NCI-H446 (cell line): Measurements from ENCODE around the gene SHANK1.

ENCODE experiments used
- DNase-seq, 2 experiments: peaks; one replicate each; lab custom pipeline; 2025; lab: John Stamatoyannopoulos, UW

The SHANK1 gene

DNA sequence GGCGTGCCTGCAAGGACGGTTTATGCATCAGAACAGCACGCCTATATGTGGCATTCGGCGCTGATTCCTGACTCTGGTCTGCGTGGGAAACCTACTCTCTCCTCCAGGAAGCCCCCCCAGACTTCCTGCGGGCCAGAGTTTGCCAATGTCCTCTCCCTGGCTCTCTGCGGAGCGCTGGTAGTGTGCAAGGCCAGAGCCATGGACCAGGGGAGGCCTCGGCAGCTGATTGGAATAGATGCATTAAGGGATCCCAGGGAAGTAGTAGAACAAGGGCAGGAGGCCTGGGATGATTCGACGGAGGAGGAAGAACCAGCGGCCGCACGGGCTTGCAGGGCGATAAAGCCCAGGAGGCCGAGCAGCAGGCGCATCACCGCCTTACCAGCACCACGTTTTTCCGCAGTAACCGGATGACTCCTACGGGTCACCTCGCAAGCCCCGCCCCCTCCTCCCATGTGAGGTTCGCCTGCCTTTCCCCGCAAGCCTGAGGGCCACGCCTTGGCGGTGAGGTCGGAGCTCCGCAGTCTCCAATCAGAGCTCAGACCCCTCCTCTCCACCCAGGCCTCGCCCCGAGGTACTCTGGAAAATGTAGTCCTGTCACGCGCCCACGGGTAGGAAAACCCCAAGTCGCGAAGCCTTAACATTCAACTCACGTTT, 8.6 kb upstream of the SHANK1 start:
- DNase-seq, result no peak

DNA sequence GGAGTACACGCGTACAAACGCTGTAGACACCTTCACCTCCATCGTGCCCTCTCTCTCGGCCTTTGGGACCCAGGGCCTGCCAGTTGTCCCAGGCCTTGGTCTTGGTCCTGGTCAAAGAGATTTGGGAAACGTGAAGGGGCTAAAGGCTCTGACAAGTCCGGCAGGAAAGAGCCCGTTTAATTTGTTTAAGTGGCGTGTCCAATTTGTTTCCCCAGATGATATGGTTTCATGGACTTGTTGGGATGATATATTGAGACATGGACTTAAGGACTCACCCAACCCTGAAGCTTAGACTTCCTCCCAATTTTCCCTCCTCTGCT, 6.3 kb upstream of the SHANK1 start:
- DNase-seq, result no peak

DNA sequence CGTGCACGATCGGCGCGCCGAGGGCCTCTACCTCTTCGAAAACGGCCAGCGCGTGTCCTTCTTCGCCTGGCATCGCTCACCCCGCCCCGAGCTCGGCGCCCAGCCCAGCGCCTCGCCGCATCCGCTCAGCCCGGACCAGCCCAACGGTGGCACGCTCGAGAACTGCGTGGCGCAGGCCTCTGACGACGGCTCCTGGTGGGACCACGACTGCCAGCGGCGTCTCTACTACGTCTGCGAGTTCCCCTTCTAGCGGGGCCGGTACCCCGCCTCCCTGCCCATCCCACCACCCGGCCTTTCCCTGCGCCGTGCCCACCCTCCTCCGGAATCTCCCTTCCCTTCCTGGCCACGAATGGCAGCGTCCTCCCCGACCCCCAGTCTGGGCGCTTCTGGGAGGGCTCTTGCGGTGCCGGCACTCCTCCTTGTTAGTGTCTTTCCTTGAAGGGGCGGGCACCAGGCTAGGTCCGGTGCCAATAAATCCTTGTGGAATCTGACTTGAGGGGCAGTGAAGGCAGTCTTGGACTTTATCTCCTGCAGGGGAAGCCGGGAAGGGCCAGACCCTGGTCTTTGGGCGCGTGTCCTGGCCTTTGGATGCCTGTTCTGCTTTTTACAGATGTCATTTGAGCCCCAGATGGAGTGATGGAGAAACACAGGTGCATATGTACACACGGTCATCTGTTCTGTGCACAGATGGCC, 5.8 kb upstream of the SHANK1 start:
- DNase-seq, result no peak

DNA sequence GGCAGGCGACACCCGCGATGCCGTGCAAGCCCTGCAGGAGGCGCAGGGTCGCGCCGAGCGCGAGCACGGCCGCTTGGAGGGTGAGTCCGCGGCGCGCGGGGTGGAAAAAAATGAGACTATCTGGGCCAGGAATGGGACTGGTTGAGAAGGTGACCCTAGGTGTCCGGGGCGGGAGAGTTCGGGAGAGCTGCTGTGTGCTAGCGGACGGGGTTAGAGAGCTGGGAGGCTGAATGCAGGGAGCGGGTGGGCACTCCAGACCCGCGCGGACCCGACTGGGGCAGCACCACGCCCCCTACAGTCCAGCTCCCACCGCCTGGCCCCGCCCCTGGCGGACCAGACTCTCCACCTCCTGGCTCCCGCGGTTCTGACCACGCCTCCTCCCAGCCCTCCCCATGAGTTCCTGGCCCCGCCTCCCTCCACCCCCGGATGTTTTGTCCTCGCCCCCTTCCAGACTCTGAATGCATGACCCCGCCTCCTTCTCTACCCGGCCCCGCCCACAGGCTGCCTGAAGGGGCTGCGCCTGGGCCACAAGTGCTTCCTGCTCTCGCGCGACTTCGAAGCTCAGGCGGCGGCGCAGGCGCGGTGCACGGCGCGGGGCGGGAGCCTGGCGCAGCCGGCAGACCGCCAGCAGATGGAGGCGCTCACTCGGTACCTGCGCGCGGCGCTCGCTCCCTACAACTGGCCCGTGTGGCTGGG, 5.1 kb upstream of the SHANK1 start:
- DNase-seq, result peak; percentile 97 to 100

DNA sequence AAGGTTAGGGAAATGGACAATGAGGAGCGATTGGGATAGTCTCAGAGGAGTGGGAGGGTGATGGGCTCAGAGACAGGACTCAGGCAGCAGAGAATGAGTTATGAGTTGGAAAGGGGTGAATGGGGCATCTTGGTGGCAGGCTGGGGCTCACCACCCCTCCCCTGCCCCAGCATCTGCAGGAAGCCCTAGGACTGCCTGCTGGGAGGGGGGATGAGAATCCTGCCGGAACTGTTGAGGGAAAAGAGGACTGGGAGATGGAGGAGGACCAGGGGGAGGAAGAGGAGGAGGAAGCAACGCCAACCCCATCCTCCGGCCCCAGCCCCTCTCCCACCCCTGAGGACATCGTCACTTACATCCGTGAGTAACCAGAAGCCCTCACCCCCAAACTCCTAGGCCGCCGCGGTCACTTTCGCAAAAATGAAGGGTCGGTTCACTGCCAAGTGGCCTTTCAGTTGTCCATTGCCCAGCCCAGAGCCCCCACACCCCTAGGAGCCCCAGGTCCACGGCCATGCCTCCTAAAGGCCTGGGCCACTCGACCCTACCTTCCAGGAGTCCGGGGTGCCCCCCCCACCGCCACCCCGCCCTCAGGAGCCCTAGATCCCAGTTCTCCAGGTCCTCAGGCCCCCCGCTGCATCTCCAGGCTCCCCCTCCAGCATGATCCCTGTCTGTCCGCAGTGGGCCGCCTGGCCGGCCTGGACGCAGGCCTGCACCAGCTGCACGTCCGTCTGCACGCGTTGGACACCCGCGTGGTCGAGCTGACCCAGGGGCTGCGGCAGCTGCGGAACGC, 4.3 kb upstream of the SHANK1 start:
- DNase-seq, result no peak

DNA sequence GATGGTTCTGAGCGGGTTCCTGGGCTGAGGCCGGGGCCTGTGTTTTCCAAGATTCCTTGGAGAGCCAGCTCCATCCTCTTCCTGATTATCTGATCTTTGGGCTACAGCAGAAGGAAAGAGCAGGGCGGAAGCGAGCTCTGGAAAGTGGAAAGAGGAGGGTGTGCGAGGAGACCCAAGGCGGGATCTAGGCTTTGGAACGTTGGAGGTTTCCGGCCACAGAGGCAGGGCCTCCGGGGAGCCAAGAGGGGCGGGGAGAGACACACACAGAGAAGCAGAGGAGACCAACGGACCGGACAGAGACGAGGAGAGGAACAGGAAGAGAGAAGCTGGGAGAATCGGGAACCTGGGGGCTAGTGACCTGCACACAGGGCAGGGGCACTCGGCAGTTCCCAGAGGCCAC, 3.5 kb upstream of the SHANK1 start, which contains the start of gene CLEC11A:
Gene CLEC11A, plus strand, starts transcription at position 296 of the 400 bp plus-strand sequence. CDS start 162 bp downstream, outside the sequence.
- no peak for DNase-seq

DNA sequence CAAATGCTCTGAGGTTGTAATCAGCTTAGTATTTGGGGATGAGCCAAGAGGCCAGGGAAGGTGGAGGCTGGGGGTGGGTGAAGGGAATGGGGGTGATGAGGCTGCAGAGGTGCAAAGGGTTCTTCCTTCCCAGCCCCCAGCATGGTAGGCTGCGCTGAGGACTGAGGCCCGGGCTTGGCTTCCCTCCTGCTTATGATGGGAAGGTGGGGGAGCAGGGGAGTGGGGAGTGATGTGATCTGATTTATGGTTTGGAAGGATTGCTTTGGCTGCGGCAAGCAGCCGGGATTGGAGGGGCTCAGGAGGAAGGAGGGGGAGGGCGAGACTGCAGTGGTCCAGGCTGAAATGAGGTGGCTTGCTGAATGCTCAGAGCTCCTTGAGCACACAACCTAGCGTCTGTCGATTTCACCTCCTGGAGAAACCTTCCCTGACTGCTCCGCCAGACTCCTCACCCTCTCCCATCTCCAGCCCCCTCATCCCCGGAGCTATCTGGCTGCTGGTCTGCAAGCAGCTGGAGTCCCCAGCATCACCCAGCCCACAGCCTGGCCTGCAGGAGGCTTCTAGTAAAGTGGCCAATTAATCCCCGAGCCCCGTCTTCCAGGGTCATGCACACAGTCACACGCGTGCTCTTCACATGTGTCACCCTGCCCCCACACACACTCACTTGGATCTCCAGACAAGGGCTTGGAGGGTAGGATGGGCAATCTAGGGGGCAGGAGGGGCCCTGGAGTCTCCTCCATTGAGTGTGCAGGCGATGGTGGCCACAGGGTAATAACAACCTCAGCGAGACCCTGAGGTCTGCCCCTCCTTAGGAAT, 2.8 kb upstream of the SHANK1 start:
- DNase-seq, result no peak

DNA sequence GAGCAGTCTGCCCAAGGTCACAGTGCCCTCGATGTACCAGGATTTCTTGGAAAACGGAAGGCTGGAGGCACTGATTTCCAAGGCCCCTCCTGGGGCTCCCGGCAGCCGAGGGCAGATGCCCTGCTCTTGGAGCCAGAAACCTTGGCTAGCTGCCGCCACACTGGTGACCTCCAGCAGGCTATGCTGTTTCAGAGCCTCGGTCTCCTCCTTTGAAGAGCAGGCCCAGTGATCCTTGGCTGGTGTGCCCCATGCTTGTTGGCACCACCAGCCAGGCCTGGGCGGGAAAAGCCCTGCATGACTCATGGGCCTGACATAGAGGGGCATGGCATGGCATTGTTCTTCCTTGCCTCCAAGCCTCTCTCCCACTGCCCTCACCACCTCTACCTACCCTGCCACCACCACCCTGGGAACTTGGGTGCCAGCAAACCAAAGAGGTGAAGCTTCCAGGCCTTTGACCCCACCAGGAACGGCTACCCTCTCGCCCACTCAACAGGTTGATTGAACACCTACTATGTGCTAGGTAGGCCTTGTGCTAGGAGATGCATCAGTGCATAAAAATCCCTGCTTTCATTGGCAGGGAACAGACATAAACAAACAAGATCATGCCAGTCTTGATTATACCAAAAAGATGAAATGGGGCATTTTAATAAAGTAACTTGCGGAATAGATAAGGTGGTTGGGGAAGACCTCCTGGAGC, 2.0 kb upstream of the SHANK1 start:
- DNase-seq, result peak in 1 of 2 experiments; percentile 57

DNA sequence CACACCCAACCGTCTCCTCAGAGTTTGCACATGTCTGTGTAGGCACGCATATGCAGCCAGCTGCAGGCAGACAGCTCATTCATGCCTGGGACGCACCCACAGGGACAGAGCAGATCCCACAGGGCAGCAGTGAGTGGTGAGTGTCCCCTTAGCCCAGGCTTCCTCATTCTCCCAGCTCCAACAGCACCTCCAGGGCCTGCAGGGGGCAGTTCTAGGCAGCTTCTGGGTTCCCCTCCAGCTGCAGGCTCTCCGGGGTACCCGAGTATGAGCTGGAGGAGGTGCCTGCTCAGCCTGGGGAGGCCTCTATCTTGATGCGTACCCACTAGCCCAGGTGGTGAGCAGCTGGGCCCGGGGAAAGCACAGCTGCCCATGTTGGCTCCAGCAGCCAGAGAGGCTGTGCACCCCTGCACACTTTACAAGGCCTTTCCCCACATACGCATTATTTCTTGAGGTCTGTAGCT, 1.3 kb upstream of the SHANK1 start:
- DNase-seq, result no peak

DNA sequence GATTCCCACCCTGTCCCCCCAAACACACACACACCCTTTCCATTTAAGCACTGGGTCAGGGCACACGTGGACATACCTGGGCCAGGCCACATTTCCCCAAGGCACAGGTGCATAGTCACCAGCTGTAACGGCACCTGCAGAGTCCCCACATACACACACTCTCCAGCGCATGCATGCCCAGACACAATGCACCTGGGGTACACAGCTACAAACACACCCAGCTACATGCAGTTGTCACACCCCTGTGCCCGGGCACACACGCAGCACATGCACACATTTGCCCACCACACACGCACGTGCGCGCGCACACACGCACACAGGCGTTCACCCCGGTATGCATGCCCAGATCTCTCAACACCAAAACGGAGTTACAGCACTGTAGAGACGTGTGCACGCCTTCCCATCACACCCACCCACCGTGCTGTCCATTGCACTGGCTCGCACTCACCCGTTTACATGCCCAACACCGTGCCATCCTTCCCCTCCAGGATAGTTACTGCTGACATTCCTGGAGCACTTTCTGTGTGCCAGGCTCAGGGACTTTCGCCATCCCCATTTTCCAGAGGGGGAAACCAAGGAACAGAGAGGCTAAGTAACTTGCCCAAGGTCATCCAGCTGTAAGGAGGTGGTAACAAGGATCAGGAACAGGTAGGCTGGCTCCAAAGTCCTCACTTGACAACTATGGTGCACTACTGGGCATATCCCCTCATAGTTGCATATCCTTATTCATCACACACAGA, 749 bp upstream of the SHANK1 start:
- no peak for DNase-seq

DNA sequence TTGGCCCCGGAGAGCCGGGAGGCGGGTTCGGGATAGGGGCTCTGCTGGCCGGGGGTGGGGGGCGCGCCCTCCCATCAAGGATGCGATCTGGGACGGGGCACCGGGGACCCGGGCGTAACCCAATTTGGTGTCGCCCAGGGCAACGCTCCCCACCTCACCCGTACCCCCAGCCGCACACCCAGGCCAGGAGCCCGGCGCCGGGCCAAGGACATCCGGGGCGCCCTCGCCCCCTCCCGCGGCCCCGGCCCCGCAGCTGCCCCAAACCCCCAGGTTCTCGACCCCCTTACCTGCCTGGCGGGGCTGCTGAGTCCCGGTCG, 525 bp downstream of the SHANK1 start:
- DNase-seq, result no peak

DNA sequence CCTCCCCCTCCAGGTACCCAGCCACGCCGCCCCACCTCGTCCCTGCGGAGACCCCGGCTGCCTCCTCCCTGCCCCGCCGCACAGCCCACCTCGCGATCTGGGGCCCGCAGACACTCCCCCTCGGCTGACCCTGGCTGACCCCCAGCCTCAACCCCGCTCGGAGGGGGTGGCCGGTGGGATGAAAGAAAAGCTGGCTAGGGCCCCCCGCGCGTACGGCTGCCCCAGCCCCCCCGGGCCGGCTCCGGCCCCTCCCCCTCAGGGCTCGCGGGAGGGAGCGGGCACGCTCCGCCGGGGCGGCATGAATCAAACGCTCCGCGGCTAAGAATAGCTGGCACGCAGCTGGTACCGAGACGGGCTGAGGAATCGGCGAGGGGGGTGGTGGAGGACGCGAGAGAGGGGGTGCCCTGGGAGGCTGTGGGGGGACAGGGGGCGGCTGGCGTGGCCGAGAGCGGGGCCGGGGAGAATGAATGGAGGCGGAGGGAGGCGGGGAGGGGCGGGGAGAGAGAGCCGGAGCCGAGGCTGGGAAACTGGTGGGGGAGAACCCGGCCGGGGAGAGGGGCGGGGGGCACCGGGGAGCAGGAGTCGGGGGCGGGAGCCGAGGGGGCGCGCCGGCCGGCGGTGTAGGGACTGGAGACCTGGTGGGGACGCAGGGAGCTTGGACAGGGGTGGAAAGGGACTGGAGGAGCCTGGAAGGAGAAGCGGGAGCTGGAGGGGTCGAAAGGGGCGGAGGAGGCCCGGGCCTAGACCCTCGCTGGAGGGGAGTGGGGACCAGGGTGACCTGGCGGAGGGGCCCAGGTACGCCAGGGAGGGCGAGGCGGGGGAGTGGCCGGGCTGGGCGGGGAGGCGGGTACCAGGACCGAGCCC, 1.1 kb downstream of the SHANK1 start:
- no peak for DNase-seq

DNA sequence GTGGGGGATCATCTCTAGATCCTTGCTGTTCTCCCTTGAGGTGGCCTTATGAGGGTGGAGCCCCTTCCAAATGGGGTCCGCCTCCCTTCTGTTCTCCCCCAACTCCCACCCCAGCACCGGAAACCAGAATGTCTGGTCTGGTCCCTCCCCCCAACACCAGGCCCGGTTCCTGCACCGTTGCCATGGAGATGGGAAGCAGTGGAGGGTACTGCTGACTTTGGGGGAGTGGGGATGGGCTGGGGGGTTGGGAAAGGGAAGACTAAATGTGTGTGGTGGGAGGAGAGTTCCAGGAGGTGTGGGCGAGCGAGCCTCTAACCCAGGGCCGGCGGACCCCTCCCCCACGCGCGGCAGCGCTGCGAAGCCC, 1.7 kb downstream of the SHANK1 start:
- DNase-seq, result no peak

DNA sequence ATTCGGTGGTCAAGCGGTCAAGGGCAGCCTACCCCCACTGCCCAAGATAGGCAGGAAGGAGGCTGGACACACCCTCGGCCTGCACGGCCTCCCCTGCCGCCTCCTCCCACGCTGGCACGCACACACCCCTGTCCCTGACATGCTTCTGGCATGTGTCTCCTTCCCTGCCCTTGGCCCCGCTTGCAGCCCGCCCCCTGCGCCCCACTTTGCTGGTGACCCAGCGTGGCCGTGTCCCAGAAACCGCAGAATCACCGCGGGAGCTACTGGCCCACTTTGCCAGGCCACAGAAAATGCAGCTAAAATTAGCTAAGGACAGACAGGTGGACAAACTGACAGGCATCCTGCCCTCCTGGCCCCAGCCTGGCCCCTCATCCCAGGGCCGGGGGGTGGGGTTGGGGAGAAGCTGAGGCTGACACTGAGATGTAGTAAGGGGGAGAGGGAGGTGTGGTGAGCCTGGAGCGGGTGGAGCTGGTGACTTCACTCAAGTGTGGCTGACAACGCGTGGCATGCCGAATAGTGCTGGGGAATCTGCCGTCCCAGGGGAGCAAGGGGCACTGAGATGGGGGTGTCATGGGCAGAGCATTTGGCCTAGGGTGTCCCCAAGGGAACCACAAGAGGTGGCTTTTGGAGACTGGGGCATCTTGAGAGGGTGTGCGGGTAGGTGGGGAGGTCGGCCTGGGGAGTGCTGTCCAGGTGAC, 2.4 kb downstream of the SHANK1 start:
- no peak for DNase-seq

DNA sequence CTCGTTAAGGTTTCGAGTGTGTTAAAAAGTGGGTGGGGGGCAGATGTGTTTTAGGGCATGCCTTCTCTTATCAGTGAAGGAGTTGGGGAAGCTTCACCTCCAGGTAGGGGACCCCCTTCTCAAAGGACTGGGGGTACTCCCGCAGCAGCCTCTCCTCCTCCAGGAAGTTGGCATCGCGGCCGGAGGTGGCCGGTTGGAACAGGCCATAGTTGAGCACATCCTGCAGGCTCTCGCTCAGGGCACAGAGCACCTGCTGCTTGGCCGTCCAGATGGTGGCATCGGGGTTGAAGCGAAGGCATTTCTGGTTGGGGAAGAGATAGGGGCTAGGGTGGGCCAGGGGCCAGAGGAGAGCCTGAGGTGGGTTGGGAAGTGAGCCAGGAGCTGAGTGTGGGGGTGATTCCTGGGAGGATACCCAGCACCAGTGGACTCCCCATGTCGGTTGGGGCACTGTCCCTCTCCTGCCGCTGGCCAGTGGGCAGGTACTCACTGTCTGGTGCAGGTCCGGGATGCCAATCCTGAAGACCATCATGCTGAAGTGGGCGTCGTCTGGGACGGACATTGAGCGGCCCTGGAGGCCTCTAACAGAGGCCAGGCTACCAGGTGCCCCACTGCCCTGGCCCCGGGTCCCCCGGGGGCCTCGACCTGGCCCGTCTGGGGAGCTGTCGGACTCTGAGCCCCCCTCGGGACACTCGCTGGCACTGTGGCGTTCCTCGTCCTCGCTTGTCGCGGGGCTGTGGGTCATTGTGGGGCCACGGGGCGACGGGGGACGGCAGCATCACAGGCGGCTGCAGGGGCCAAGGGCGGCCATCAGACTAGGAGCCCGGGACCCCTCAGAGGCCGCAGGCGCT, 3.2 kb downstream of the SHANK1 start:
- no peak for DNase-seq

DNA sequence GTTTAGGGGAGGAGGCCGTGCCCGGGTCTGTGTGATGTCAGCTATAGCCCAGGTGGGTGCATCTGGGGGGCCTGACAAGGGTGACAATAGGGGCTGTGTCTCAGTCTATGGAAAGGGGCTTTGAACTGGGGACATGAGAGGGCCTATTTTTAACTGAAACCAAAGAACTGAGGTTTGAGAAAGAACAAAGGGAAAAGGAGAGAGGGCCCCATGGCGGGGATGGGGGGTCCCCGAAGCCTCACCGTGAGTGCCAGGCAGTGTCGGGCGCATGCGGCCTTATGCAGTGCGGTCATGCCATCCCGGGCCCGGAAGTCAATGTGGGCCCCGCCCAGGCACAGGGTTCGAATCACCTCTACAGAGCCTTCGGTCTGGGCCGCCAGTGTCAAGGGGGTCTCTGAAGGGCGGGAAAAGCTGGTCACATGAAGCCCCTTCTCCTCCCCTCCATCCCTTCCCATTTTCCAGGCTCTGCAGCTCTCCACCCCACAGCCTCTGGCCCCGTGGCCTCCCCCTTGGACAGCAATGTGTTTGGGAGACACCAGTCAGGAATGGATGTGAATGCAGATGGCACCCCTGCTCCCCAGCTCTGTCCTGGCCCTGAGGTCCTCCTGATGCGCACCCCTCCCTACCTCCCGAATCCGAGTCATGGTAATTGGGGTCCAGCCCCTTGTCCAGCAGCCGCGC, 5.9 kb downstream of the SHANK1 start:
- no peak for DNase-seq

DNA sequence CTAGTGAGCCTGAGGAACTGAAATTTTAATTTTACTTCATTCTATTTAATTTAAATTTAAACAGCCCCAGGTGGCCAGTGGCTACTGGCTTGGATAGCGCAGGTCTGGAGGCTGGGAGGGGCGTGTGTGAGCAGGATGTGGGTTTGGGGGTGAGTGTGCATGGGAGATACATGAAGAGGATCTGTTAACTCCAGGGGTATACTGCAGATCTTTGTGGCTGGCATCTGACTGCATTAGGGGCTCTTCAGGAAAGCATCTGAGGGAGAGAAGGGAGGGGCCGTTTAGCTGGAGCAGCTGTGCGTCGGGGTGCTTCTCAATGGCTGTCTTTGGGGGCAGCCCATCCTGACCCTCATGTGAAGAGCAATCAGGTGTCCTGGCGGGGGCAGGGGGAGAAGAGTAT, 6.8 kb downstream of the SHANK1 start:
- DNase-seq, result no peak
